K562 (cell line): ENCODE results near the gene AMPD3. TPM values are rescaled to one million over a fixed set of nuclear protein-coding genes. Genes with fewer than 3 reads are reported as not detected.

Source experiments
- CBFA2T2 ChIP-seq: fragments of 450-650 bp; conservative IDR thresholded peaks from 2 replicates; pipeline ENCODE4 v1.6.1; 2017; ENCODE audit warnings: mild to moderate bottlenecking
- CEBPZ ChIP-seq: fragments of 150-350 bp; IDR thresholded peaks from 2 replicates; pipeline ENCODE4 v1.6.1; 2014; ENCODE audit warnings: low read depth, mild to moderate bottlenecking, low read length, borderline replicate concordance
- MNT ChIP-seq, 2 experiments: fragments of 450-650 bp; conservative IDR thresholded peaks; 2 replicates each; pipeline ENCODE4 v1.6.1; 2017; ENCODE audit warnings: mild to moderate bottlenecking in 2 of 2, moderate library complexity in 2 of 2
- STAT5B ChIP-seq: fragments of 250-450 bp; sonication (Bioruptor Pico); IDR thresholded peaks from 2 replicates; pipeline ENCODE4 v1.8.0; 2021; ENCODE audit warnings: mild to moderate bottlenecking, inconsistent platforms
- TFAP4 ChIP-seq: sonication (generic); formaldehyde crosslinking; IDR thresholded peaks from 2 replicates; pipeline ENCODE4 v1.8.0; 2022; ENCODE audit warnings: missing genetic modification reagents, mild to moderate bottlenecking, moderate library complexity, borderline replicate concordance
- USF2 ChIP-seq: sonication (generic); formaldehyde crosslinking; IDR thresholded peaks from 2 replicates; pipeline ENCODE4 v1.5.0; 2020; ENCODE audit warnings: missing genetic modification reagents
- VEZF1 ChIP-seq: fragments of 200-800 bp; sonication (Bioruptor generic); IDR thresholded peaks from 2 replicates; pipeline ENCODE4 v1.6.1; 2017; ENCODE audit warnings: missing genetic modification characterization, missing compliant biosample characterization
- ZBTB40 ChIP-seq, 2 experiments: fragments of 450-650 bp in 1 of 2; sonication (generic) in 1 of 2; formaldehyde crosslinking in 1 of 2; IDR thresholded peaks; 2 replicates each; pipeline versions ENCODE4 v1.7.1 to v1.9.0; 2016 to 2022; ENCODE audit warnings: inconsistent platforms in 1 of 2, mild to moderate bottlenecking in 1 of 2, missing genetic modification reagents in 1 of 2
- ZNF140 ChIP-seq: fragments of 250-450 bp; sonication (Bioruptor Pico); IDR thresholded peaks from 2 replicates; pipeline ENCODE4 v1.8.0; 2021; ENCODE audit warnings: moderate library complexity, mild to moderate bottlenecking, inconsistent platforms
- polyA plus RNA-seq, 8 experiments: library from polyadenylated mRNA; depleted of rRNA in 4 of 8; stranded (reverse) in 5 of 8; unstranded in 3 of 8; fragments of >200 nt; fragmentation: Nextera tagmentation in 2 of 8; fragmentation: Illumina TruSeq in 1 of 8; extraction: Ambion mirVana in 2 of 8; extraction: Trizol in 1 of 8; gene quantifications; 2 replicates each; pipeline versions ENCODE4 v1.2.1 to v1.2.3, GENCODE V29; 2011 to 2014; ENCODE audit warnings: inconsistent platforms in 1 of 8, missing spikeins in 1 of 8
- total RNA-seq, 7 experiments: library from RNA; depleted of rRNA in 6 of 7; stranded (reverse); fragments of >200 nt in 6 of 7; fragmentation: Illumina TruSeq in 2 of 7; extraction: Trizol in 2 of 7; gene quantifications; 2 replicates each; pipeline versions ENCODE4 v1.2.1 to v1.2.3, GENCODE V29; 2011 to 2021; ENCODE audit warnings: low replicate concordance in 1 of 7

AMPD3 gene
- total and polyA plus RNA-seq, 9 of the 15 experiments (the other 6 are each of a cell fraction or from before 2014, with no cell fraction given): 4.4 to 23.6 (median 11.2) TPM

- TF ChIP-seq CEBPZ (no peak), ZBTB40 (IDR thresholded peaks at IDR 0.05) (no peak), ZBTB40 (CRISPR knock-in tag; IDR thresholded peaks at IDR 0.05) (no peak), MNT (conservative IDR thresholded peaks at IDR 0.05) (no peak), VEZF1 (CRISPR knock-in tag) (no peak), USF2 (CRISPR knock-in tag) (peak; percentile 70), CBFA2T2 (0 out of 2 replicates have a peak, but pooled peaks have one; percentile 7), STAT5B (CRISPR knock-in tag) (no peak), TFAP4 (CRISPR knock-in tag) (no peak), ZNF140 (CRISPR knock-in tag) (no peak)
These were observed 44.2 kb upstream of the AMPD3 start (continued) for GRCh38 chr11:10410844-10411200.
